ENCODE measurements around the gene ALS2CL.

The ALS2CL gene

GRCh38 chr3:46629551-46630517 is 63.6 kb downstream of the ALS2CL start:
- Histone ChIP-seq H3K9me3 (replicated peaks; ENCODE audit: insufficient read depth, low read length) (no peaks in the 10 kb centered on the region), H3F3A (ENCODE audit: insufficient read depth, low read length) (no peaks in the 10 kb centered on the region), H3K4me3 (ENCODE audit: low read length) (peak overlapping the region; percentile 53), H3K27ac (ENCODE audit: low read length) (no peak overlapping the region), H3K36me3 (replicated peaks; ENCODE audit: insufficient read depth, low read length) (no peaks in the 10 kb centered on the region), H3K4me1 (ENCODE audit: low read length) (no peaks in the 10 kb centered on the region), H3K79me2 (ENCODE audit: low read length) (no peaks in the 10 kb centered on the region), H3K4me2 (ENCODE audit: low read depth, low read length) (peak overlapping the region; percentile 80), H3K9ac (ENCODE audit: low read length) (peak overlapping the region; percentile 43; the same call in 1 of the 2 replicates), H4K20me1 (ENCODE audit: insufficient read depth, low read length) (no peaks in the 10 kb centered on the region), H3K27me3 (replicated peaks; ENCODE audit: insufficient read depth, low read length) (no peaks in the 10 kb centered on the region), H2AFZ (ENCODE audit: low read length) (peak overlapping the region; percentile 86), H3K9me2 (replicated peaks; ENCODE audit: insufficient read depth, low read length) (no peaks in the 10 kb centered on the region)
- DNase-seq, result peak; percentile 81
- TF ChIP-seq CTCF (IDR thresholded peaks at IDR 0.05; ENCODE audit: low read length), result peak; percentile 100
- no peak for TF ChIP-seq EZH2phosphoT487 (IDR thresholded peaks at IDR 0.05; ENCODE audit: low read length)

- TF ChIP-seq EZH2phosphoT487 (IDR thresholded peaks at IDR 0.05; ENCODE audit: low read length) (no peak), EZH2 (optimal IDR thresholded peaks at IDR 0.05; ENCODE audit: low read depth, low read length) (no peak), CTCF (IDR thresholded peaks at IDR 0.05; ENCODE audit: low read length) (no peak)
- H3K36me3 ChIP-seq (replicated peaks; ENCODE audit: insufficient read depth, low read length), result no peaks in the 10 kb centered on the region
- H3K4me3 ChIP-seq (ENCODE audit: low read length), result no peak overlapping the region
- no peaks in the 10 kb centered on the region for H3K9me2 ChIP-seq (replicated peaks; ENCODE audit: insufficient read depth, low read length)
- DNase-seq, result no peak
- no peaks in the 10 kb centered on the region for H3F3A ChIP-seq (ENCODE audit: insufficient read depth, low read length)
- no peaks in the 10 kb centered on the region for H3K27me3 ChIP-seq (replicated peaks; ENCODE audit: insufficient read depth, low read length)
- no peak overlapping the region for H3K27ac ChIP-seq (ENCODE audit: low read length)
- H3K9me3 ChIP-seq (replicated peaks; ENCODE audit: insufficient read depth, low read length), result no peaks in the 10 kb centered on the region
- no peak overlapping the region for H3K9ac ChIP-seq (ENCODE audit: low read length)
- H3K4me1 ChIP-seq (ENCODE audit: low read length), result no peaks in the 10 kb centered on the region
- H4K20me1 ChIP-seq (ENCODE audit: insufficient read depth, low read length), result no peaks in the 10 kb centered on the region
- H3K79me2 ChIP-seq (ENCODE audit: low read length), result no peaks in the 10 kb centered on the region
- H2AFZ ChIP-seq (ENCODE audit: low read length), result no peak overlapping the region
- H3K4me2 ChIP-seq (ENCODE audit: low read depth, low read length), result no peak overlapping the region
These were observed 64.5 kb downstream of the ALS2CL start for GRCh38 chr3:46628901-46629369.

- TF ChIP-seq EZH2phosphoT487 (IDR thresholded peaks at IDR 0.05; ENCODE audit: low read length) (no peak), EZH2 (optimal IDR thresholded peaks at IDR 0.05; ENCODE audit: low read depth, low read length) (no peak), CTCF (IDR thresholded peaks at IDR 0.05; ENCODE audit: low read length) (no peak)
- Histone ChIP-seq H3K9ac (ENCODE audit: low read length) (no peak overlapping the region), H3K4me2 (ENCODE audit: low read depth, low read length) (no peak overlapping the region), H3K9me3 (replicated peaks; ENCODE audit: insufficient read depth, low read length) (no peaks in the 10 kb centered on the region), H3K79me2 (ENCODE audit: low read length) (no peaks in the 10 kb centered on the region), H3K4me3 (ENCODE audit: low read length) (no peak overlapping the region), H3K27ac (ENCODE audit: low read length) (no peak overlapping the region), H3K36me3 (replicated peaks; ENCODE audit: insufficient read depth, low read length) (no peaks in the 10 kb centered on the region), H4K20me1 (ENCODE audit: insufficient read depth, low read length) (no peaks in the 10 kb centered on the region), H3F3A (ENCODE audit: insufficient read depth, low read length) (no peaks in the 10 kb centered on the region), H3K27me3 (replicated peaks; ENCODE audit: insufficient read depth, low read length) (no peaks in the 10 kb centered on the region), H2AFZ (ENCODE audit: low read length) (no peak overlapping the region), H3K9me2 (replicated peaks; ENCODE audit: insufficient read depth, low read length) (no peaks in the 10 kb centered on the region), H3K4me1 (ENCODE audit: low read length) (no peaks in the 10 kb centered on the region)
- no peak for DNase-seq
These were observed 66.4 kb downstream of the ALS2CL start for GRCh38 chr3:46627078-46627477.

Measured in MM.1S (cell line).